Effector memory CD4-positive, alpha-beta T cell (primary cell): Measurements from ENCODE around the gene RNF187.

Experiments
- DNase-seq, 3 donors: peaks; one replicate each; pipeline ENCODE4 v3.0.0-alpha.2; 2020
- H3K27ac ChIP-seq: 2 replicates; pipeline ENCODE4 v1.7.0; 2013; ENCODE audit warnings: mild to moderate bottlenecking, low read length, moderate library complexity; ENCODE audit not compliant: insufficient read depth, poor library complexity, severe bottlenecking
- H3K27me3 ChIP-seq: replicated peaks from 2 replicates; pipeline ENCODE4 v1.7.0; 2013; ENCODE audit warnings: mild to moderate bottlenecking, low read length; ENCODE audit not compliant: insufficient read depth, control insufficient read depth, poor library complexity, severe bottlenecking
- H3K36me3 ChIP-seq: 2 replicates; pipeline ENCODE4 v1.7.0; 2013; ENCODE audit warnings: mild to moderate bottlenecking, low read length, moderate library complexity; ENCODE audit not compliant: control insufficient read depth, insufficient read depth
- H3K4me1 ChIP-seq: 2 replicates; pipeline ENCODE4 v1.7.0; 2013; ENCODE audit warnings: low read length, mild to moderate bottlenecking; ENCODE audit not compliant: control insufficient read depth, insufficient read depth, poor library complexity, severe bottlenecking
- H3K4me3 ChIP-seq: 2 replicates; pipeline ENCODE4 v1.7.0; 2013; ENCODE audit warnings: low read length, low read depth, mild to moderate bottlenecking; ENCODE audit not compliant: insufficient read depth, poor library complexity, severe bottlenecking
- H3K9me3 ChIP-seq: 2 replicates; pipeline ENCODE4 v1.7.0; 2013; ENCODE audit warnings: mild to moderate bottlenecking, low read length, moderate library complexity; ENCODE audit not compliant: control insufficient read depth

Gene RNF187

DNA sequence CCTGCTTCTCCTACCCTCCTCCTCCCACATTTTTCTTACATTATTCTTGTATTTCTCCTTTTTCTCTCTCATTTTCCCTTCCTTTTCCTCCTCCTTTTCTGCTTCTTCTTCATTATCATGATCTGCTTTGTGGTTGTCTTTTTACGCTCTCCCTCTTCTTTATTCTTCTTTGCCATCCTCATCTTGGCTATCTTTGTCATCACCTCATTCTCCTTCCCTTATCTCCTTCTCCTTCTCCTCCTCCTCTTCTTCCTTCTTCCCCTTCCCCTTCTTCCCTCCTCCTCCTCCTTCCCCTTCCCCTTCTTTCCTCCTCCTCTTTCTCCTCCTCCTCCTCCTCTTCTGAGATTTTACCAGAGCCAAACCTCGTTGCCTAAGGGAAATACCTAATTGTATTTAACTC lies 30.5 kb downstream of the RNF187 start:
- no peaks in the 10 kb centered on the region for H3K36me3 ChIP-seq
- H3K4me1 ChIP-seq = peaks cover 7% of the 10 kb centered on the region
- no peaks in the 10 kb centered on the region for H3K27me3 ChIP-seq
- H3K27ac ChIP-seq = no peak overlapping the region
- DNase-seq = no peak
- no peak overlapping the region for H3K4me3 ChIP-seq
- no peaks in the 10 kb centered on the region for H3K9me3 ChIP-seq

DNA sequence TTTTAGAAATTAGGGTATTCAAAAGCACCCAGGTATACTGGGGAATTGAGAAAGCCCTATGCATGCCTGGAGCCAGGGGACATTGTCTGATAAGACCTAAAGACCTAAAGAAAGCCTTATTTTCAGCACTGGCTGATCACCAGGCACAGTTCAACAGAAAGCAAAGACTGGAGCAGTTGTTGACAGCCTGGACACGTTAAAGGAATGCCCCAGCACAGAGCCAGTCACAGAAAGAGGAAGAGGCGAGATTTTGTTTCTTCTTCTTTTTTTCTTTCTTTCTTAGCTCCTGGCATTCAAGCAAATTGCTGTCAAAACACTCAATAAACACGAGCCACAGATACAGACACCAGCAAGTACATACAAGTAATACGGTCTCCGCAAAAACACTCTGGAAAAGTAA lies 40.4 kb downstream of the RNF187 start:
- Histone ChIP-seq H3K4me1 (no peaks in the 10 kb centered on the region), H3K36me3 (no peaks in the 10 kb centered on the region), H3K27ac (no peak overlapping the region), H3K27me3 (peaks cover 19% of the 10 kb centered on the region), H3K9me3 (no peaks in the 10 kb centered on the region), H3K4me3 (no peak overlapping the region)
- no peak for DNase-seq

DNA sequence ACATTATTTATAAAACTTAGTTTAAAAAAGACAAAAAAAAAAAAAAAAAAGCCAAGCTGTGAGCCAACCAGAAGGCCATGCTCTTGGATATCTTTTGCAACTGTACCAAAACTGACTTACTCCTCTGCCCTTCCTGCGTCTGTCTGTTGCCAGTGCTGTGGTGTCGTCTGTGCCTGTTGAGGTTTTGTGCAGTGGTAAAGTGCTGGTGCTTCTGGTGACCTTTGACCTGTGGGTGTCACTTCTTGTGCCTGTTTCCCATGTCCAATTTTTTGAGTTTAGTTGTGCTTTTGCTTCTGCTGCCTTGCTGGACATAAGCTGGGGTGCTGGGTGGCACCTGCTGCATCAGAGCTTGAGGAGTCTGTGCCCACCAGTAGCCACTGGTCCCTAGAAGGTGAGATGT lies 41.4 kb downstream of the RNF187 start:
- Histone ChIP-seq H3K27me3 (peaks cover 19% of the 10 kb centered on the region), H3K4me1 (no peaks in the 10 kb centered on the region), H3K27ac (no peak overlapping the region), H3K36me3 (no peaks in the 10 kb centered on the region), H3K9me3 (no peaks in the 10 kb centered on the region), H3K4me3 (no peak overlapping the region)
- DNase-seq = no peak

DNA sequence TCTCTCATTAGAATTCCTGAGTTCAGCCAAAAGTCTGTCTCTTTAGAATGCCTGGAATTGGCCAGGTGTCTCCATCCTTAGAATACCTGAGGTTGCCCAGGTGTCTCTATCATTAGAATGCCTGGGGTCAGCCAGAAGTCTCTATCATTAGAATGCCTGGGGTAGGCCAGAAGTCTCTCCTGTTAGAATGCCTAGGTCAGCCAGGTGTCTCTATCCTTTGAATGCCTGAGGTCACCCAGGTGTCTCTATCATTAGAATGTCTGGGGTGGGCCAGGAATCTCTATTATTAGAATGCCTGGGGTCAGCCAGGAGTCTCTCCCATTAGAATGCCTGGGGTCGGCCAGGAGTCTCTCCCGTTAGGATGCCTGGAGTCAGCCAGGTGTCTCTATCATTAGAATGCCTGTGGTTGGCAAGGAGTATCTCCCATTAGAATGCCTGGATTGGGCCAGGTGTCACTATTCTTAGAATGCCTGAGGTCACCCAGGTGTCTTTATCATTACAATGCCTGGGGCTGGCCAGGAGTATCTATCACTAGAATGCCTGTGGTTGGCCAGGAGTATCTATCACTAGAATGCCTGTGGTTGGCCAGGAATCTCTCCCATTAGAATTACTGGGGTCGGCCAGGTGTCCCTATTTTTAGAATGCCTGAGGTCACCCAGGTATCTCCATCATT lies 43.0 kb downstream of the RNF187 start:
- Histone ChIP-seq H3K9me3 (no peaks in the 10 kb centered on the region), H3K27me3 (peaks cover 19% of the 10 kb centered on the region), H3K27ac (no peak overlapping the region), H3K4me3 (no peak overlapping the region), H3K36me3 (no peaks in the 10 kb centered on the region), H3K4me1 (no peaks in the 10 kb centered on the region)
- DNase-seq = no peak

DNA sequence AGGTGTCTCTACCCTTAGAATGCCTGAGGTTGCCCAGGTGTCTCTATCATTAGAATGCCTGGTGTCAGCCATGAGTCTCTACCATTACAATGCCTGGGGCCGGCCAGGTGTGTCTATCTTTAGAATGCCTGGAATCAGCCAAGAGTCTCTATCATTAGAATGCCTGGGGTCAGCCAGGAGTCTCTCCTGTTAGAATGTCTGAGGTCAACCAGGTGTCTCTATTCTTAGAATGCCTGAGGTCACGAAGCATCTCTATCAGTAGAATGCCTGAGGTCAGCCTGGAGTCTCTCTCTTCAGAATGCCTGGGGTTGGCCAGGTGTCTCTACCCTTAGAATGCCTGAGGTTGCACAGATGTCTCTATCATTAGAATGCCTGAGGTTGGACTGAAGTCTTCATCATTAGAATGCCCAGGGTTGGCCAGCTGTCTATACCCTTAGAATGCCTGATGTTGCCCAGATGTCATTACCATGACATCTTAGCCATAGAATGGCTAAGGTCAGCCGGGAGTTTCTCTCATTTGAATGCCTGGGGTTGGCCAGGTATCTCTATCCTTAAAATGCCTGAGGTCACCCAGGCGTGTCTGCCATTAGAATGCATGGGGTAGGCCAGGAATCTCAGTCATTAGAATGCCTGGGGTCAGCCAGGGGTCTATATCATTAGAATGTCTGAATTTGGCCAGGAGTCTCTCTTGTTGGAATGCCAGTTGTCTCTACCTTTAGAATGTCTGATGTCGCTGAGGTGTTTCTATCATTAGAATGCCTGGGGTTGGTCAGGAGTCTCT lies 44.0 kb downstream of the RNF187 start:
- H3K9me3 ChIP-seq = no peaks in the 10 kb centered on the region
- peaks cover 19% of the 10 kb centered on the region for H3K27me3 ChIP-seq
- H3K36me3 ChIP-seq = no peaks in the 10 kb centered on the region
- no peaks in the 10 kb centered on the region for H3K4me1 ChIP-seq
- no peak for DNase-seq
- no peak overlapping the region for H3K27ac ChIP-seq
- H3K4me3 ChIP-seq = no peak overlapping the region

DNA sequence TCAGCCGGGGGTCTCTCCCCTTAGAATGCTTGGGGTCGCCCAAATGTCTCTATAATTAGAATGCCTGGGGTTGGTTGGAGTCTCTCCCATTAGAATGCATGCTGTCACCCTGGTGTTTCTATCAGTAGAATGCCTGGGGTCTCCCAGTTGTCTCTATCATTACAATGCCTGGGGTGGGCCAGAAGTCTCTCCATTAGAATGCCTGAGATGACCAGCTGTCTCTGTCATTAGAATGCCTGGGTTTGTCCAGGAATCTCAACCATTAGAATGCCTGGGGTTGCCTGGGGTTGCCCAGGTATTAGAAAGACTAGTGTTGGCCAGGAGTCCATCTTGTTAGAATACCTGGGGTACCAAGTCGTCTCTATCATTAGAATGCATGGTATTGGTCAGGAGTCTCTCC lies 51.6 kb downstream of the RNF187 start:
- no peaks in the 10 kb centered on the region for H3K27me3 ChIP-seq
- H3K4me1 ChIP-seq = no peaks in the 10 kb centered on the region
- no peaks in the 10 kb centered on the region for H3K36me3 ChIP-seq
- H3K27ac ChIP-seq = no peak overlapping the region
- no peak overlapping the region for H3K4me3 ChIP-seq
- no peaks in the 10 kb centered on the region for H3K9me3 ChIP-seq
- DNase-seq = no peak

DNA sequence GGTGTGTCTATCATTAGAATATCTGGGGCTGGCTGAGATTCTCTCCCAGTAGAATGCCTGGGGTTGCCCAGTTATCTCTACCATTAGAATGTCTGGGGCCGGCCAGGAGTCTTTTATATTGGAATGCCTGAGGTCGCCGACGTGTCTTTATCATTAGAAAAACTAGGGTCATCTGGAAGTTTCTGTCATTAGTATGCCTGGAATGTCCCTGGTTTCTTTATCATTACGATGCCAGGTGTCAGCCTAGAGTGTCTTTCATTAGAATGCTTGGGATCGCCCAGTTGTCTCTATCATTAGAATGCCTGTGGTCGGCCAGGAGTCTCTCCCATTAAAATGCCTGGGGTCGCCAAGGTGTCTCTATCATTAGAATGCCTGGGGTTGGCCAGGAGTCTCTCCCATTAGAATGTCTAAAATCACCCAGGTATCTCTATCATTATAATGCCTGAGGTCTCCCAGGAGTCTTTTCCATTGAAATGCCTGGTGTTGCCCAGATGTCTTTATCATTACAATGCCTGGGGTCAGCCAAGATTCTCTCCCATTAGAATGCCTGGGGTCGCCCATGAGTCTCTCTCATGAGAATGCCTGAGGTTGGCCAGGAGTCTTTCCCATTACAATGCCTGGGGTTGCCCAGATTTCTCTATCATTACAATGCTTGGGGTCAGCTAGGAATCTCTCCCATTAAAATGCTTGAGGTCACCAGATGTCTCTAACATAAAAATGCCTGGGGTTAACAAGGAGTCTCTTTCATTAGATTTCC lies 53.2 kb downstream of the RNF187 start:
- no peaks in the 10 kb centered on the region for H3K4me1 ChIP-seq
- no peaks in the 10 kb centered on the region for H3K36me3 ChIP-seq
- no peak for DNase-seq

DNA sequence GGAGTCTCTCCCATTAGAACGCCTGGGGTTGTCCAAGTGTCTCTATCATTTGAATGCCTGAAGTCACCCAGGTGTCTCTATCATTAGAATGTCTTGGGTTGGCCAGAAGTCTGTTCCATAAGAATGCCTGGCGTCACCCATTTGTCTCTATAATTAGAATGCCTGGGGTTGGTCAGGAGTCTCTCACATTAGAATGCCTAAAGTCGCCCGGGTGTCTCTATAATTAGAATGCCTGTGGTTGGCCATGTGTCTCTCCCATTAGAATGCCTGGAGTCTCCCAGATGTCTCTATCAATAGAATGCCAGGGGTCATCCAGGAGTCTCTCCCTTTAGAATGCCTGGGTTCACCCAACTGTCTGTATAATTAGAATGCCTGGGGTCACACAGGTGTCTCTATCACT lies 54.5 kb downstream of the RNF187 start:
- no peaks in the 10 kb centered on the region for H3K4me1 ChIP-seq
- no peak overlapping the region for H3K27ac ChIP-seq

More for the DNA sequence above, 53.2 kb downstream of the RNF187 start:
- Histone ChIP-seq H3K27me3 (no peaks in the 10 kb centered on the region), H3K9me3 (no peaks in the 10 kb centered on the region), H3K4me3 (no peak overlapping the region), H3K27ac (no peak overlapping the region)

DNA sequence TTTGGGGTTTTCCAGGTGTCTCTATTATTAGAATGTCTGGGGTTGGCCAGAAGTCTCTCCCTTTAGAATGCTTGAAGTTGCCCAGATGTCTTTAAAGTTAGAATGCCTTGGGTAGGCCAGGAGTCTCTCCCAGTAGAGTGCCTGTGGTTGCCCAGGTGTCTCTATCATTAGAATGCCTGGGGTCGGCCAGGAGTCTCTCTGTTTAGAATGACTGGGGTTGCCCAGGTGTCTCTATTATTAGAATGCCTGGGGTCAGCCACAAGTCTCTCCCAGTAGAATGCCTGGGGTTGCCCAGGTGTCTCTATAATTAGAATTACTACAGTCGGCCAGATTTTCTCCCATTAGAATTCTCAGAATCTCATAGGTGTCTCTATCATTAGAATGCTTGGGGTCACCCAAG lies 55.2 kb downstream of the RNF187 start:
- H3K4me3 ChIP-seq = no peak overlapping the region
- no peaks in the 10 kb centered on the region for H3K36me3 ChIP-seq

More for the DNA sequence above, 54.5 kb downstream of the RNF187 start:
- DNase-seq = no peak
- no peaks in the 10 kb centered on the region for H3K9me3 ChIP-seq
- no peaks in the 10 kb centered on the region for H3K36me3 ChIP-seq
- no peak overlapping the region for H3K4me3 ChIP-seq
- H3K27me3 ChIP-seq = no peaks in the 10 kb centered on the region

DNA sequence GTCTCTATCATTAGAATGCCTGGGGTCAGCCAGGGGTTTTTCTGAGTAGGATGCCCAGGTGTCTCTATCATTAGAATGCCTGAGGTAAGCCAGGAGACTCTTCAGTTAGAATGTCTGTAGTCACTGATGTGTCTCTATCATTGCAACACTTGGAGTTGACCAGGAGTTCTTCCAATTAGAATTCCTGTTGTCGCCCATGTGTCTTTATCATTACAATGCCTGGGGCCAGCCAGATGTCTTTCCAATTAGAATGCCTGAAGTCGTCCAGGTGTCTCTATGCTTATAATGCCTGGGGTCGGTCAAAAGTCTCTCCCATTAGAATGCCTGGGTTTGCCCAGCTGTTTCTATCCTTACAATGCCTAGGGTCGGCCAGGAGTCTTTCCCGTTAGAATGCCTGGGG lies 55.8 kb downstream of the RNF187 start:
- H3K36me3 ChIP-seq = no peaks in the 10 kb centered on the region
- H3K27me3 ChIP-seq = no peaks in the 10 kb centered on the region
- no peaks in the 10 kb centered on the region for H3K9me3 ChIP-seq
- H3K4me3 ChIP-seq = no peak overlapping the region
- no peak overlapping the region for H3K27ac ChIP-seq
- no peak for DNase-seq
- H3K4me1 ChIP-seq = no peaks in the 10 kb centered on the region

More for the DNA sequence above, 55.2 kb downstream of the RNF187 start:
- H3K9me3 ChIP-seq = no peaks in the 10 kb centered on the region
- H3K27me3 ChIP-seq = no peaks in the 10 kb centered on the region
- no peak overlapping the region for H3K27ac ChIP-seq
- no peaks in the 10 kb centered on the region for H3K4me1 ChIP-seq
- DNase-seq = no peak
